SU-DHL-6 (cell line): ENCODE results near the gene ANKRD40CL.

Source experiments
- EZH2phosphoT487 ChIP-seq: fragments of 200-600 bp; sonication (generic), shearing (Covaris generic); conservative IDR thresholded peaks from 2 replicates; pipeline ENCODE4 v1.6.1; 2018; ENCODE audit warnings: mild to moderate bottlenecking, antibody characterized with exemption, low read length, moderate library complexity, mixed read lengths
- TF ChIP-seq, protein P1 (sequence below): fragments of 200-600 bp; sonication (generic); IDR thresholded peaks from one replicate; pipeline ENCODE4 v1.5.1; 2017; ENCODE audit warnings: antibody characterized with exemption, mild to moderate bottlenecking, low read length, moderate library complexity; ENCODE audit not compliant: insufficient read depth, poor library complexity, severe bottlenecking

- TF ChIP-seq, protein P1, sequence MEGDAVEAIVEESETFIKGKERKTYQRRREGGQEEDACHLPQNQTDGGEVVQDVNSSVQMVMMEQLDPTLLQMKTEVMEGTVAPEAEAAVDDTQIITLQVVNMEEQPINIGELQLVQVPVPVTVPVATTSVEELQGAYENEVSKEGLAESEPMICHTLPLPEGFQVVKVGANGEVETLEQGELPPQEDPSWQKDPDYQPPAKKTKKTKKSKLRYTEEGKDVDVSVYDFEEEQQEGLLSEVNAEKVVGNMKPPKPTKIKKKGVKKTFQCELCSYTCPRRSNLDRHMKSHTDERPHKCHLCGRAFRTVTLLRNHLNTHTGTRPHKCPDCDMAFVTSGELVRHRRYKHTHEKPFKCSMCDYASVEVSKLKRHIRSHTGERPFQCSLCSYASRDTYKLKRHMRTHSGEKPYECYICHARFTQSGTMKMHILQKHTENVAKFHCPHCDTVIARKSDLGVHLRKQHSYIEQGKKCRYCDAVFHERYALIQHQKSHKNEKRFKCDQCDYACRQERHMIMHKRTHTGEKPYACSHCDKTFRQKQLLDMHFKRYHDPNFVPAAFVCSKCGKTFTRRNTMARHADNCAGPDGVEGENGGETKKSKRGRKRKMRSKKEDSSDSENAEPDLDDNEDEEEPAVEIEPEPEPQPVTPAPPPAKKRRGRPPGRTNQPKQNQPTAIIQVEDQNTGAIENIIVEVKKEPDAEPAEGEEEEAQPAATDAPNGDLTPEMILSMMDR: no peak
- TF ChIP-seq EZH2phosphoT487: no peak
Observed at GRCh38 chr17:50766222-50767023, 895 bp downstream of the ANKRD40CL start.
